ENCODE data around the gene TANC1.
A peak's percentile ranks its signal among the peaks of the same experiment; 100 is the strongest.

TANC1 gene

DNA sequence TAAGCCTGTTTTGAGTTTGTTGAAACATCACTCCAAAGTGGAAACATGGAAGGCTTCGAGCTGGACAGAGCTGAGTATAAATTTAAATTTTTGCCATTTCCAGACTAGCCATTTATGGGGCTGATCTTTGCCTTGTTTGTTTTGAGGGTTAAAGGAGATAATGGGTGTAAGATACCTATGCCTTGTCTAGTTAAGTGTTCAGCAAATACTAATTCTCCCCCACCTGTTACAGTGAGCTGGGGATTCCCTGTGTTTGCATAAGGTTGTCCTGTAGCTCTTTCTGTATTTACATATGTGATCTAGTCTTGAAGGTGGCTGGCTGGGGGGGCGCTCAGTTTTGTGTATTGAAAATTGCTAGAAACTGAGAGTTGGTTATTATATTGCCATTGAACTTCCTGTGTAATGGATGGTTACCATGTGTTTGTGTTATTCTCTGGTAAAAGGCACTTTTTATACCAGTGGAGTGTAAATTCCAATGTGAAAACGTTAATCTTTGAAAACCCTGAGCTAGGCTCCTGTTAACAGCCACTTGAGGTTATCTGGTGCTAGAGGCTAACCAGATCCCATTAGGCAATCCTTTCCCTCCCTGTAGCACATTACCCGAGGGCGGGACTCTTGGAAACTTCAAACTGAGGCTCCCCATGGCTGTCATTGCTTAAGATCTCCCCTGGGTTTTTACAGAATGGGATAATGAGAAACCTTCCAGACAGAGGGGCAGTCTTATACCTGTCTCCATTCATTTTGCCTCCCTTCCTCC is 26.7 kb downstream of the TANC1 start:
- DNase-seq (ENCODE audit: low spot score): no peak

GRCh38 chr2:158995677-158996049 is 27.2 kb downstream of the TANC1 start:
- no peak for DNase-seq (ENCODE audit: low spot score)

- no peak for DNase-seq (ENCODE audit: low spot score)
These were observed 28.0 kb downstream of the TANC1 start for GRCh38 chr2:158996378-158996993.

DNA sequence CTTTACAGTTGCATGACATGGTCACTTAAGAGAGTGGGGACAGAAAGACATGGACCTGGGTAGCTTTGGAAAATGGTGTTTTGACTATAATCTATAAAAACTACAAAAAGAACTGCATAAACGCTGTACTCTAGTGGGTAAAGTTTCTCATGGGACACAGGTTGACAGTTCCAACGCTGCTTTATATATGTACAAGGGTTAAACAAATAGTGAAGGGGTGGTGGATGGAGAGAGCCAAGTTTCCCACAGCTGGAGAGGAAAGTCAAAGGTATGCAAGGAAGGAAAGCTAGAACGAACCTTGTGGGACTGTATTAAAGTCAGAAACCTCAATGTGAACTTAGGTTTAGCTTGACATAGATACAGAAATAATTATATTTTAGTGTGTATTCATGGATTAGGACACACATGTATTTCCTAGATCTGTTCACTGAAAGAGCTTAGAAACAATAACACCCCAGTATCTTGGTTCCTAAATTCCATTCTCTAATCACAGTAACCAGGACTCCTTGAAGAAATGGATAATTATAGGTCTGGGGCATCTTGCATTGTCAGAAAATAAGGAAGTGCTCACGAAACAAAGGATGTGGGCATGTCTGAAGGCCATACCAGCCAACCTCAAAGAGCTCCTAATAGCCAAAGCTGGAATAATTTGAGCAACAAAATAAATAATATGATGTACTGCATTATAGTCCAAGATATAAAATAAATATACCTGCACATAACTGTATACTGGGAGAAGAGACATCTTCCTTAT is 28.8 kb downstream of the TANC1 start:
- DNase-seq (ENCODE audit: low spot score): no peak

DNA sequence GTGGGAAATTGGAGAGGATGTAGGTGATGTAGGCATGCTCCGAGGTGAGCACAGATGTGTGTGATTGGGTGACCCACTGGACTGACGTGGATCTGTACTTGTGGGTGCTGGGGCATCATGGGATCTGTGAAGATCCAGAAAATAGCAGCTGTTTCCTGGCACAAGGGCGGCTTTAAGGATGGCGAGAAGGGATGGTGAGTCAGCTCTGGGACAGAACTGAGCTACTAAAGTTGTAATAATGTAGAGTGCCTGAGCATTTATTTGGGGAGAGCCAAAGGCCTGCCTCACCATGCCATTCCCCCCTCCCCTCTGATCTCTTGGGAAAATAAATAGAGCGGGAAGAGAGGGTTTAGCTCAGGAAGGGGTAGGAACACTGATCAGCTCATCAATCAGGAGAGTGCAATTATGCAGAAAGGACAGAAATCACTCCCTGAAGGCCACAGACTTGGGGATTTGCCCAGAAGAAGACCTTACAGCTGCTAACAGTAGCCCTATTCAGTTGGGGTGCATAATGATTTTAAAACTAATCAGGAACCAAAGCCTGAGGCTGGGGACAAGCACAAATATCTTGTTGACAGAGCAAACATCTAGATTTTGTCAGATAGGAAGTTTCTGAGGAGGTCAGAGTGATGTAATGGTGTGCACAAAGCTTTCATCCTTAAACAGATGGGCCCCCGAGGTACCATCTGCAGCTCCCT is 30.3 kb downstream of the TANC1 start:
- DNase-seq (ENCODE audit: low spot score): peak; percentile 83

DNA sequence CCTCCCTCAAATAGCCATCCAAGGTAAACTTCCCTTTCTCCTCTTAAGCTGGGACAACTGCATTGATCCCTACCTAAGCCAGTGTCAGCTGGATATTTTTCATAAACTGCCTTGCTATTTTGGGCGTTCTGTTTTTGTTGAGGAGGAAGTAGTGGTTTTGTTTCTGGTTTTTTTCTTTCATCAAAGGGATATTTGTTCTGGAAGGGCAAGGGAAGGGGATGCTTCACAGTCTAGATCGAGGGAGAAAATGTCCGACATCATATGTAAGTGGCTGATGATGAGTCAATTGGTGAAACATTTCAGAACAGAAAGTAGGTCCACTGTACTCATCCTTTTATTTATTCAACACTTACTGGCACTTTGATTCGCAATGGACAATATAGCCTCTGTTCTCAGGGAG is 31.0 kb downstream of the TANC1 start:
- peak; percentile 60 for DNase-seq (ENCODE audit: low spot score)

DNA sequence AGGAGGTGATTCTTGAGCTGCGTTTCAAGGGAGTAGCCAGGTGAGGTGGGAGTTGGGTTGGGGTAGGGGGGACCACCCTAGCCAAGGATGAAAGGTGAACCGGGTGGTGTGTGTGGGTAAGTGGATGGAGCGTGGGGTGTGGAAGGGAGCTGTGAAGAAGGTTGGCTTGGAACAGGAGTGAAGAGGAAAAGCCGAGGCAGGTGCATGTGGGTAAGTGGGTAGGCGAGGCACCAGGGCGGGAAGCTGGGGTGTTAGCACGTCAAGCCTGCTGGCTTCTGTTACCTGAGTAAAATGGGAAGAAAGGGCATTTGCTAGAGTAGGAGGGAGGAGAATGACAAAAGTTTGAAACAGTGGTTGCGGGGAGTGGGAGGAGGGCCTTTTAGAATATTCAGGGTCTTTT is 31.6 kb downstream of the TANC1 start:
- DNase-seq (ENCODE audit: low spot score): no peak

- no peak for DNase-seq (ENCODE audit: low spot score)
These were observed 34.1 kb downstream of the TANC1 start for GRCh38 chr2:159002462-159003111.

GRCh38 chr2:159003555-159003954 is 35.1 kb downstream of the TANC1 start:
- no peak for DNase-seq (ENCODE audit: low spot score)

GRCh38 chr2:159004849-159005248 is 36.4 kb downstream of the TANC1 start:
- no peak for DNase-seq (ENCODE audit: low spot score)

- DNase-seq (ENCODE audit: low spot score): no peak
These were observed 41.5 kb downstream of the TANC1 start for GRCh38 chr2:159009940-159010339.

DNA sequence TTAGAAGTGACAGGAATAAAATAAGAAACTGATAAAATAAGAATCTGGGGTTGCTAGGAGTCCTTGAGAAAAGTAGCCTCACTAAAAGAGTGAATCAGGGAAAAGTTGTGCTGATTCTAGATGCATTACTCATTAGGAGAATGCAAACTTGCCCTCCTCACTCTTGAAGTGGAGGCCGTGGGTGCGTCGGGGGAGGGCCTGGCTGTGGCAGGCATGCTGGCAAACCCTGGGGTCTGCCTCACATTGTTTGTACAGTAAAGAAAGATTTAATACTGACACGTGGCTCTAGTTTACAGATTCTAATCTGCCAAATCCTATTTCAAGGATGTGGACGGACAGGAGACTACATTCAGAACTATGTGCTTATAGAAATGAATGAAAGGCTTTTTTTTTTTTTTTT is 41.9 kb downstream of the TANC1 start:
- no peak for DNase-seq (ENCODE audit: low spot score)

- no peak for DNase-seq (ENCODE audit: low spot score)
These were observed 42.5 kb downstream of the TANC1 start for GRCh38 chr2:159010963-159011362.

- no peak for DNase-seq (ENCODE audit: low spot score)
These were observed 43.7 kb downstream of the TANC1 start for GRCh38 chr2:159012142-159012541.

DNA sequence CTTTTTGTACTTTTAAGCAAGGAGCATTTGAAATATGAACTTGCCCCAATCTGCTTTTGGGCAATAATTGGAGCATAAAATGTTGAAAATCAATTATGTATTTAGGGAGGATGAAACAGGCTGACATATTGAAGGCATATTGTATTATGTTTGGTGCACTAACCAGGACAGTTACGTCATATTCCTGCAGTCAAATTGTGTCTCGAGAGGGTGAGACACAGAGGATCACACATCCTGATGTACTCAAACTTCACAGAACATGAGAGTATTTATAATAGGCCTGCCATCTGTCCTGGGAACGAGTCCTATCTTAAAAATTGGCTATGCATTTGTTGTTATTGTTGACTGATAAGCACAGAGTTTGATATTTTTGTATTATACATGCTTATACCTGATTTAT is 44.7 kb downstream of the TANC1 start:
- no peak for DNase-seq (ENCODE audit: low spot score)

GRCh38 chr2:159015174-159015573 is 46.7 kb downstream of the TANC1 start:
- DNase-seq (ENCODE audit: low spot score): no peak

DNA sequence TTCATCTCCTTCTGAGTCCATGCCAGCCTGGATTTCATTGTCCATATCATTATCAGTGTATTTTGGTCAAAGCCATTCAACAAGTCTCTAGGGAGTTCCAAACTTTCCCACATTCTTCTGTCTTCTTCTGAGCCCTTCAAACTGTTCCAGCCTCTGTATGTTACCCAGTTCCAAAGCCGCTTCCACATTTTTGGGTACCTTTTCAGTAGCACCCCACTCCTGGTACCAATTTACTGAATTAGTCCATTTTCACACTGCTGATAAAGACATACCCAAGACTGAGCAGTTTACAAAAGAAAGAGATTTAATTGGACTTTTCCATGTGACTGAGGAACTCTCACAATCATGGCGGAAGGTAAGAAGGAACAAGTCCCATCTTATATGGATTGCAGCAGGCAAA is 47.4 kb downstream of the TANC1 start:
- no peak for DNase-seq (ENCODE audit: low spot score)

DNA sequence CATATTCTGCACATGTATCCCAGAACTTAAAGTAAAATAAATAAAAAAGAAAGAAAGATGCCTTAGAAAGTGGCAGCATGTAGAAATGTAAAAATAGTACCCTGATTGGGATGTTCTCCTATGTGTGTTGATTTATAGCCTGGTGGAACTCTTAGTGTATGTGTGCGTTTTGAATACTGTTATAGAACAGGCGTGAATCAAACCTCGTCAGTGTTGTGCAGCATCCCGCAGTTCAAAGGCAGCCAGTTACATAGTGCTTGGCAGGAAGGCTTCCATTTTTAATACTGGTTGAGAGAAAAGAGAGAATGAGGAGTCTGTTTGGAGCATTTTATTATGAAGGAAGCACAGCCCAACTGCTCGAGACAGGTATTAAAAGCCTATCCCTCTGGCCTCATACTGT is 49.4 kb downstream of the TANC1 start:
- DNase-seq (ENCODE audit: low spot score): no peak

DNA sequence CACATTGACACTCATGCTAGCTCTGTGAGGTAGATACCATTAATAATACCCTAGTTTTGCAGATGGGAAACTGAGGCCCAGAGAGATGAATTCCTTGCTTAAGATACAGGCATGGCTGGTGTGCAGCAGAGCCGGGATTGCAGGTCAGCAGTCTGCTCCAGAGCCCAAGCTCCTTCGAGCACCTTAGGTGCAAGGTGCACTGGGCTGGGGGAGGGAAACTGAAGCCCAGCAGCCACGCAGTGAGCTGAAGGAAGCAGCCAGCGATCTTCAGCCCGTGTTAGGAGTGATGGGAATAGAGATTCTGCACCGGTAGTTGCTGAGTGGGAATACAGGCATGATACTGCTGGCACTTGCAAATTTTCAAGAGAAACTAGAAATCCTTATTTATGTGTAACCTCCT is 50.6 kb downstream of the TANC1 start:
- no peak for DNase-seq (ENCODE audit: low spot score)

GRCh38 chr2:159022019-159022418 is 53.6 kb downstream of the TANC1 start:
- DNase-seq (ENCODE audit: low spot score): no peak

DNA sequence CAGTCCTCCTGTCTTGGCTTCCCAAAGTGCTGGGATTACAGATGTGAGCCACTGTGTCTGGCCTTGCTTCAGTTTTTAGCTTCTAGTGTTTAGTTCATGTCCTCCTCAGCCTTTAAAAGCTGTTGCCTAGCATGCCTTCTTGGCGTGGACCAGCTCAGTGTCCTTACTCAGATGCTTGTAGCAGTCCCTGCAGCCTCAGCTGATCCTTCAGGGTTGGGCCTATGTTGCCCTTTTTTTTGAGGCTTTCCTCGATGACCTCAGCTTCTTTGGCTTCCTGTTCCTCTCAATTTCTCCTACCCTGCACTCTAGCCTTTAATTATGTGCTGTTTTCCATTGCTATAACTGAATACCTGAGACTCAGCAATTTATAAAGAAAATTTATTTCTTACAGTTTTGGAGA is 57.7 kb downstream of the TANC1 start:
- DNase-seq (ENCODE audit: low spot score): no peak

DNA sequence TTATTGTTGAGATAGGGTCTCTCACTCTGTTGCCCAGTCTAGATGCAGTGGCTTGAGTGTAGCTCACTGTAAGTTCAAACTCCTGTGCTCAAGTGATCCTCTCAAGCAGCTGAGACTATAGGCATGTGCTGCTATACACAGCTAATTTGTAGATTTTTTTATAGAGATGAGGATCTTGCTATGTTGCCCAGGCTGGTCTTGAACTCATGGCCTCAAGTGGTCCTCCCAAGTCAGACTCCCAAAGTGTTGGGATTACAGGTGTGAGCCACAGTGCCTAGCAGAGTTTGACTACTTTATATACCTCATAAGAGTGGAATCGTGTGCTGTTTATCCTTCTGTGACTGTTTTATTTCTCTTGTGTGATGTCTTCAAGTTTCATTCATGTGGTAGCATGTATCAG is 60.3 kb downstream of the TANC1 start:
- no peak for DNase-seq (ENCODE audit: low spot score)
